Uterus (tissue), 4 donors: ENCODE measurements around the gene EYS. TPM values are rescaled to one million over a fixed set of nuclear protein-coding genes. Genes with fewer than 3 reads are reported as not detected.

Source experiments
- DNase-seq, 2 donors: peaks; one replicate each; pipeline ENCODE4 v3.0.0-alpha.2; 2019 to 2020
- H3K27ac ChIP-seq, 2 donors: fragments of 200-600 bp; sonication (generic); 1 replicate in 1 of 2; 2 replicates in 1 of 2; pipeline ENCODE4 v1.5.1; 2016 to 2018
- H3K27me3 ChIP-seq, 2 donors: fragments of 200-600 bp; sonication (generic); one replicate each; pipeline ENCODE4 v1.5.1; 2018 to 2019; ENCODE audit warnings: control low read depth in 1 of 2
- H3K36me3 ChIP-seq, 2 donors: fragments of 200-600 bp; sonication (generic); one replicate each; pipeline ENCODE4 v1.5.1; 2019; ENCODE audit warnings: control low read depth in 1 of 2
- H3K4me1 ChIP-seq, 2 donors: fragments of 200-600 bp; sonication (generic); one replicate each; pipeline ENCODE4 v1.5.1; 2018 to 2019; ENCODE audit warnings: control low read depth in 1 of 2
- H3K4me3 ChIP-seq, 2 donors: fragments of 200-600 bp; sonication (generic); 1 replicate in 1 of 2; 2 replicates in 1 of 2; pipeline ENCODE4 v1.5.1; 2018 to 2019; ENCODE audit warnings: mild to moderate bottlenecking in 1 of 2
- H3K9me3 ChIP-seq, 2 donors: fragments of 200-600 bp; sonication (generic); one replicate each; pipeline ENCODE4 v1.5.1; 2019; ENCODE audit warnings: control low read depth in 1 of 2
- CTCF ChIP-seq, 4 experiments: fragments of 200-600 bp in 2 of 4; fragments of 450-650 bp in 2 of 4; sonication (generic) in 2 of 4; IDR thresholded peaks; one replicate each; pipeline ENCODE4 v1.5.1; 2016 to 2019; ENCODE audit warnings: antibody characterized with exemption in 4 of 4, mild to moderate bottlenecking in 2 of 4, moderate library complexity in 1 of 4
- POLR2A ChIP-seq, 2 donors: fragments of 450-650 bp; IDR thresholded peaks; one replicate each; pipeline ENCODE4 v1.6.1; 2016; ENCODE audit warnings: antibody characterized with exemption in 2 of 2, mild to moderate bottlenecking in 1 of 2, moderate library complexity in 1 of 2
- intact Hi-C: fragments of 100-400 bp; cut with DNase I; formaldehyde crosslinking; loops from one replicate; pipeline ENCODE4 v1.15.1; 2023; ENCODE audit warnings: low total_unique reads
- total RNA-seq, 4 donors: library from RNA; depleted of rRNA in 3 of 4; stranded (reverse); fragments of >200 nt in 3 of 4; gene quantifications; one replicate each; pipeline versions ENCODE4 v1.1.0 to v1.2.4, GENCODE V29; 2014 to 2023
- donor health status: DM: yes; HTN: yes; CAD: no.

Gene EYS
- total RNA-seq, 4 donors from 2014 or later: 1.3 TPM; not detected in 3

GRCh38 chr6:63787021-63787420 is 1920.0 kb downstream of the EYS start:
- no peaks in the 10 kb centered on the region for H3K4me1 ChIP-seq
- intact Hi-C loops: no loop called here
- H3K4me3 ChIP-seq: no peak overlapping the region
- no peaks in the 10 kb centered on the region for H3K36me3 ChIP-seq
- no peak for DNase-seq
- no peaks in the 10 kb centered on the region for H3K9me3 ChIP-seq
- no peak for TF ChIP-seq POLR2A (IDR thresholded peaks at IDR 0.05)
- TF ChIP-seq CTCF (IDR thresholded peaks at IDR 0.05): no peak
- no peak overlapping the region for H3K27ac ChIP-seq
- H3K27me3 ChIP-seq: no peaks in the 10 kb centered on the region

- no peaks in the 10 kb centered on the region for H3K36me3 ChIP-seq
- H3K4me1 ChIP-seq: no peaks in the 10 kb centered on the region
- H3K4me3 ChIP-seq: no peak overlapping the region
- no peak for DNase-seq
- H3K9me3 ChIP-seq: no peaks in the 10 kb centered on the region
- H3K27me3 ChIP-seq: no peaks in the 10 kb centered on the region
- intact Hi-C loops: no loop called here
- TF ChIP-seq POLR2A (IDR thresholded peaks at IDR 0.05): no peak
- TF ChIP-seq CTCF (IDR thresholded peaks at IDR 0.05): no peak
- H3K27ac ChIP-seq: no peak overlapping the region
These were observed 1922.0 kb downstream of the EYS start for GRCh38 chr6:63785006-63785405.

DNA sequence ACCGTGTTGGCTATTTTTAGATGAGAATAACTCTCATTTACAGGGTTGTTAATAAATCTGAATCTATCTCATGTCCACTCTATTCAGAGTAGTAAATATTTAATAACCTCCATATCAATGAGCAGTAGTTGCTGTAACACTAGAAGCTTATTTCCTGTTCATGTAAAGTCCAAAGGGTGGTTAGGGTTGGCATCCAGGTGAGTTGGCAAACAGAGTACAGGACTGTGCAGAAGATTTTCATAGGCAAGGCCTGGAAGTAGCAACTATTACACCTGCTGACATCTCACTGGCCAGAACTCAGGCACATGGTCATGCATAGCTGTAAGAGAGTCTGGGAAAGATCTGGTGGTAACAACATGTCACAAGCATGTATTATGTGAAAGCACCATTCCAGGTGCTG is 1923.9 kb downstream of the EYS start:
- Histone ChIP-seq H3K4me3 (no peak overlapping the region), H3K27ac (no peak overlapping the region), H3K4me1 (no peaks in the 10 kb centered on the region), H3K27me3 (no peaks in the 10 kb centered on the region), H3K36me3 (no peaks in the 10 kb centered on the region), H3K9me3 (no peaks in the 10 kb centered on the region)
- intact Hi-C loops: no loop called here
- TF ChIP-seq CTCF (IDR thresholded peaks at IDR 0.05): no peak
- TF ChIP-seq POLR2A (IDR thresholded peaks at IDR 0.05): no peak
- no peak for DNase-seq

- Histone ChIP-seq H3K4me1 (no peaks in the 10 kb centered on the region), H3K27me3 (no peaks in the 10 kb centered on the region), H3K36me3 (no peaks in the 10 kb centered on the region), H3K4me3 (no peak overlapping the region), H3K27ac (no peak overlapping the region), H3K9me3 (no peaks in the 10 kb centered on the region)
- no peak for DNase-seq
- TF ChIP-seq POLR2A (IDR thresholded peaks at IDR 0.05): no peak
- no peak for TF ChIP-seq CTCF (IDR thresholded peaks at IDR 0.05)
- intact Hi-C loops: no loop called here
These were observed 1932.1 kb downstream of the EYS start for GRCh38 chr6:63774961-63775360.

- intact Hi-C loops: no loop called here
- H3K27ac ChIP-seq: no peak overlapping the region
- no peak for DNase-seq
- no peaks in the 10 kb centered on the region for H3K4me1 ChIP-seq
- no peaks in the 10 kb centered on the region for H3K36me3 ChIP-seq
- no peaks in the 10 kb centered on the region for H3K27me3 ChIP-seq
- H3K4me3 ChIP-seq: no peak overlapping the region
- H3K9me3 ChIP-seq: no peaks in the 10 kb centered on the region
- TF ChIP-seq POLR2A (IDR thresholded peaks at IDR 0.05) (no peak), CTCF (IDR thresholded peaks at IDR 0.05) (no peak)
These were observed 1933.8 kb downstream of the EYS start for GRCh38 chr6:63773200-63773599.
